ENCODE measurements around the gene CSRNP3.

Gene CSRNP3, protein sequence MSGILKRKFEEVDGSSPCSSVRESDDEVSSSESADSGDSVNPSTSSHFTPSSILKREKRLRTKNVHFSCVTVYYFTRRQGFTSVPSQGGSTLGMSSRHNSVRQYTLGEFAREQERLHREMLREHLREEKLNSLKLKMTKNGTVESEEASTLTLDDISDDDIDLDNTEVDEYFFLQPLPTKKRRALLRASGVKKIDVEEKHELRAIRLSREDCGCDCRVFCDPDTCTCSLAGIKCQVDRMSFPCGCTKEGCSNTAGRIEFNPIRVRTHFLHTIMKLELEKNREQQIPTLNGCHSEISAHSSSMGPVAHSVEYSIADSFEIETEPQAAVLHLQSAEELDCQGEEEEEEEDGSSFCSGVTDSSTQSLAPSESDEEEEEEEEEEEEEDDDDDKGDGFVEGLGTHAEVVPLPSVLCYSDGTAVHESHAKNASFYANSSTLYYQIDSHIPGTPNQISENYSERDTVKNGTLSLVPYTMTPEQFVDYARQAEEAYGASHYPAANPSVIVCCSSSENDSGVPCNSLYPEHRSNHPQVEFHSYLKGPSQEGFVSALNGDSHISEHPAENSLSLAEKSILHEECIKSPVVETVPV

DNA sequence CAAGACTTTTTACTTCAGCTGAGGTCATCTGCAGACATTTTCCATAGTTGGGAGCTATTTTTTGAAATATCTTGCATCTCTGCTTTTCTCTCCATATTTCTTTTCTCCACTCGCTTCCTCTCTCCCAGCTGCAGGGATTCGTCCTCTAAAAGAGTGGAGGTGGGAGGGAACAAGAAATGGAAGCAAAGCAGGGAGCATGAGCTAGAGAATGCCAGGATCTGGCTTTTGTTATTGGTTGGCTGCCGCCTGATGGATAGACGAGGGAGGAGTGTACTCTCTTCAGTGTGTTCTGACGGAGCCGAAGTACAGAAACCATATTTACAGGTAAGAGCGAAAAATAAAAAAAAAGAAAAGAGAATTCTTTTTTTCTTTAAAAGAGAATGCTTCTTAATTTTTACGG, at the start of gene CSRNP3:
CSRNP3 (plus strand) TSS at position 282 of the 400 bp plus-strand sequence. CDS start 125,368 bp downstream, outside the sequence.
- no peak for DNase-seq (ENCODE audit: low spot score)
- TF ChIP-seq, protein P1, sequence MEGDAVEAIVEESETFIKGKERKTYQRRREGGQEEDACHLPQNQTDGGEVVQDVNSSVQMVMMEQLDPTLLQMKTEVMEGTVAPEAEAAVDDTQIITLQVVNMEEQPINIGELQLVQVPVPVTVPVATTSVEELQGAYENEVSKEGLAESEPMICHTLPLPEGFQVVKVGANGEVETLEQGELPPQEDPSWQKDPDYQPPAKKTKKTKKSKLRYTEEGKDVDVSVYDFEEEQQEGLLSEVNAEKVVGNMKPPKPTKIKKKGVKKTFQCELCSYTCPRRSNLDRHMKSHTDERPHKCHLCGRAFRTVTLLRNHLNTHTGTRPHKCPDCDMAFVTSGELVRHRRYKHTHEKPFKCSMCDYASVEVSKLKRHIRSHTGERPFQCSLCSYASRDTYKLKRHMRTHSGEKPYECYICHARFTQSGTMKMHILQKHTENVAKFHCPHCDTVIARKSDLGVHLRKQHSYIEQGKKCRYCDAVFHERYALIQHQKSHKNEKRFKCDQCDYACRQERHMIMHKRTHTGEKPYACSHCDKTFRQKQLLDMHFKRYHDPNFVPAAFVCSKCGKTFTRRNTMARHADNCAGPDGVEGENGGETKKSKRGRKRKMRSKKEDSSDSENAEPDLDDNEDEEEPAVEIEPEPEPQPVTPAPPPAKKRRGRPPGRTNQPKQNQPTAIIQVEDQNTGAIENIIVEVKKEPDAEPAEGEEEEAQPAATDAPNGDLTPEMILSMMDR (IDR thresholded peaks at IDR 0.05; ENCODE audit: borderline replicate concordance, control extremely low read depth, extremely low read depth, insufficient read depth, missing control alignments) = no peak
- in situ Hi-C loops (cut with MboI; ENCODE audit: low sequenced_read_pairs, unreplicated experiment) = no loop called here

GRCh38 chr2:165420231-165420630, 49.3 kb upstream of the CSRNP3 start:
- TF ChIP-seq, protein P1 (IDR thresholded peaks at IDR 0.05; ENCODE audit: borderline replicate concordance, control extremely low read depth, extremely low read depth, insufficient read depth, missing control alignments) = no peak
- no peak for DNase-seq (ENCODE audit: low spot score)
- in situ Hi-C loops (cut with MboI; ENCODE audit: low sequenced_read_pairs, unreplicated experiment) = loop anchor here (25.0 kb wide), 1 partner anchor 442 kb away; no protein-coding TSS in a partner anchor

DNA sequence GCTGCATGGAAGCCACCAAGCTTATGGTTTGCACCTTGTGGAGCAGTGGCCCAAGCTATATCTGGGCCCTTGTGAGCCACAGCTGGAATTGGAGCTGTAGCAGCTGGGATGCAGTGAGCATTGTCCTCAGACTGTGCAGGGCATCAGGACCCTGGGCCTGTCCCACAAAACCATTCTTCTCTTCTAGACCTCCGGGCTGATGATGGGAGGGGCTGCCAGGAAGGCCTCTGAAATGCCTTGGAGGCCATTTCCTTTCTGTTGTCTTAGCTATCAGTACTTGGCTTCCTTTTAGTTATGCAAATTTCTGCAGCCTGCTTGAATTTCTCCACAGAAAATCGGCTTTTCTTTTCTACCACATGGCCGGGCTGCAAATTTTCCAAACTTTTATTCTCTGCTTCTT, 46.4 kb upstream of the CSRNP3 start:
- TF ChIP-seq, protein P1 (IDR thresholded peaks at IDR 0.05; ENCODE audit: borderline replicate concordance, control extremely low read depth, extremely low read depth, insufficient read depth, missing control alignments) = no peak
- DNase-seq (ENCODE audit: low spot score) = no peak
- in situ Hi-C loops (cut with MboI; ENCODE audit: low sequenced_read_pairs, unreplicated experiment) = loop anchor here (25.0 kb wide), 1 partner anchor 439 kb away; no protein-coding TSS in a partner anchor

DNA sequence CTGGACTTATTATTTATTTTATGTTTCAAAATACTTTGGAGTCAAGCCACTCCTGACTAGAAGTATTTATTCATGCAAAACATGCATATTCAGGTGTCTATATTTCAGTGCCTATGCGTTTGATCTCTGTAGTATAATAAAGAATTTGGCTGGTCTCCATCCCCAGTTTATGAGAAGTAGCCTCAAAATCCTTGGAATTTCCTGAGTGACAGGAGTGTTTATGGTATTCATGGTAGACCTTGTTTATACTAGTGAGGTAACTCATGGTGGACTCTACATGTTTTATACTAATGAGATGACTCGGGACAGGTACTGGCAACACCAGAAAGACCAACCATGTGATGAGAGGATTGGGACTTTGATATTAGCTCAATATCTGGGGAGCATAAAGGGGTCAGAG, 43.9 kb upstream of the CSRNP3 start:
- in situ Hi-C loops (cut with MboI; ENCODE audit: low sequenced_read_pairs, unreplicated experiment) = no loop called here
- no peak for DNase-seq (ENCODE audit: low spot score)
- TF ChIP-seq, protein P1 (IDR thresholded peaks at IDR 0.05; ENCODE audit: borderline replicate concordance, control extremely low read depth, extremely low read depth, insufficient read depth, missing control alignments) = no peak

GRCh38 chr2:165427686-165428085, 41.8 kb upstream of the CSRNP3 start:
- in situ Hi-C loops (cut with MboI; ENCODE audit: low sequenced_read_pairs, unreplicated experiment) = no loop called here
- TF ChIP-seq, protein P1 (IDR thresholded peaks at IDR 0.05; ENCODE audit: borderline replicate concordance, control extremely low read depth, extremely low read depth, insufficient read depth, missing control alignments) = no peak
- DNase-seq (ENCODE audit: low spot score) = no peak

- TF ChIP-seq, protein P1 (IDR thresholded peaks at IDR 0.05; ENCODE audit: borderline replicate concordance, control extremely low read depth, extremely low read depth, insufficient read depth, missing control alignments) = no peak
- DNase-seq (ENCODE audit: low spot score) = no peak
- in situ Hi-C loops (cut with MboI; ENCODE audit: low sequenced_read_pairs, unreplicated experiment) = no loop called here
Observed at GRCh38 chr2:165428926-165429325, 40.6 kb upstream of the CSRNP3 start.
